IMR-90 (cell line): ENCODE results near the gene CHMP3. TPM values are rescaled to one million over a fixed set of nuclear protein-coding genes. Genes with fewer than 3 reads are reported as not detected.

ENCODE experiments used
- ATAC-seq: fragments of 200-7000 bp; cut with Tn5 transposase; 2 replicates; pipeline ENCODE4 v1.9.1; 2020; ENCODE audit warnings: low read depth, mild to moderate bottlenecking, moderate library complexity
- BruUV-seq: library from RNA; stranded (reverse); fragments of 400-500 nt; replicated peaks from 2 replicates; lab custom pipeline; 2021; lab: Mats Ljungman, UMichigan
- CTCF ChIA-PET: fragments of 300-600 bp; formaldehyde crosslinking; extraction: SDS; loops from one replicate; lab custom pipeline; 2021; ENCODE audit warnings: antibody characterized with exemption; lab: Yijun Ruan, JAX
- POLR2A ChIA-PET: fragments of 300-600 bp; sonication (Branson Sonifier 250); formaldehyde crosslinking; loops from one replicate; lab custom pipeline; 2022; ENCODE audit warnings: antibody characterized with exemption; ENCODE audit not compliant: unreplicated experiment; lab: Charles Lee
- DNase-seq: peaks from one replicate; pipeline ENCODE4 v3.0.0; 2013
- H2AFZ ChIP-seq: replicated peaks from 2 replicates; pipeline ENCODE3; 2013; ENCODE audit warnings: low read length, mild to moderate bottlenecking; ENCODE audit not compliant: poor library complexity
- H2AK5ac ChIP-seq: 2 replicates; pipeline ENCODE4 v1.6.1; 2013; ENCODE audit warnings: low read depth, low read length, inconsistent platforms
- H2AK9ac ChIP-seq: replicated peaks from 2 replicates; pipeline ENCODE3; 2013; ENCODE audit warnings: mild to moderate bottlenecking, low read depth, low read length, moderate library complexity; ENCODE audit not compliant: poor library complexity
- H2BK120ac ChIP-seq: 2 replicates; pipeline ENCODE4 v1.6.1; 2013; ENCODE audit warnings: low read depth, low read length, inconsistent platforms
- H2BK15ac ChIP-seq: 3 replicates; pipeline ENCODE4 v1.6.1; 2013; ENCODE audit warnings: low read depth, low read length, inconsistent platforms
- H2BK20ac ChIP-seq: 2 replicates; pipeline ENCODE4 v1.6.1; 2013; ENCODE audit warnings: low read depth, mild to moderate bottlenecking, inconsistent platforms, low read length, moderate library complexity
- H2BK5ac ChIP-seq: 2 replicates; pipeline ENCODE4 v1.6.1; 2013; ENCODE audit warnings: mild to moderate bottlenecking, low read depth, low read length, inconsistent platforms; ENCODE audit not compliant: poor library complexity, severe bottlenecking
- H3K14ac ChIP-seq: replicated peaks from 2 replicates; pipeline ENCODE4 v1.6.1; 2013; ENCODE audit warnings: low read depth, low read length, inconsistent platforms
- H3K18ac ChIP-seq: 2 replicates; pipeline ENCODE4 v1.6.1; 2013; ENCODE audit warnings: low read depth, low read length, control low read depth
- H3K23ac ChIP-seq: 2 replicates; pipeline ENCODE4 v1.6.1; 2013; ENCODE audit warnings: low read depth, low read length, inconsistent platforms
- H3K27ac ChIP-seq: 2 replicates; pipeline ENCODE4 v1.5.1; 2013; ENCODE audit warnings: mild to moderate bottlenecking, control low read depth, low read length; ENCODE audit not compliant: insufficient read depth
- H3K27me3 ChIP-seq: 2 replicates; pipeline ENCODE4 v1.6.1; 2013; ENCODE audit warnings: low read length; ENCODE audit not compliant: control insufficient read depth, insufficient read depth
- H3K36me3 ChIP-seq: 2 replicates; pipeline ENCODE4 v1.6.1; 2013; ENCODE audit warnings: low read length, mixed read lengths; ENCODE audit not compliant: control insufficient read depth, insufficient read depth
- H3K4ac ChIP-seq: 2 replicates; pipeline ENCODE4 v1.6.1; 2013; ENCODE audit warnings: low read depth, low read length, inconsistent platforms
- H3K4me1 ChIP-seq: 2 replicates; pipeline ENCODE4 v1.6.1; 2013; ENCODE audit warnings: low read length, mixed read lengths; ENCODE audit not compliant: control insufficient read depth, insufficient read depth
- H3K4me2 ChIP-seq: 2 replicates; pipeline ENCODE4 v1.6.1; 2013; ENCODE audit warnings: low read depth, mild to moderate bottlenecking, control low read depth, low read length, moderate library complexity
- H3K4me3 ChIP-seq: 2 replicates; pipeline ENCODE4 v1.5.1; 2013; ENCODE audit warnings: low read depth, mild to moderate bottlenecking, control low read depth, low read length, moderate library complexity; ENCODE audit not compliant: insufficient read depth
- H3K56ac ChIP-seq: 2 replicates; pipeline ENCODE4 v1.6.1; 2013; ENCODE audit warnings: low read length, inconsistent platforms; ENCODE audit not compliant: insufficient read depth; ENCODE audit errors: extremely low read depth
- H3K79me1 ChIP-seq, 2 experiments: 2 replicates each; pipeline ENCODE4 v1.6.1; 2013; ENCODE audit warnings: low read length in 2 of 2, inconsistent platforms in 1 of 2, low read depth in 1 of 2
- H3K9ac ChIP-seq: 2 replicates; pipeline ENCODE4 v1.6.1; 2013; ENCODE audit warnings: low read depth, low read length, control low read depth
- H3K9me1 ChIP-seq: 2 replicates; pipeline ENCODE4 v1.6.1; 2013; ENCODE audit warnings: low read length, inconsistent platforms; ENCODE audit not compliant: insufficient read depth
- H3K9me3 ChIP-seq: 2 replicates; pipeline ENCODE4 v1.6.1; 2013; ENCODE audit warnings: low read length; ENCODE audit not compliant: control insufficient read depth, insufficient read depth
- H4K20me1 ChIP-seq: 2 replicates; pipeline ENCODE4 v1.6.1; 2013; ENCODE audit warnings: low read length, inconsistent platforms; ENCODE audit not compliant: insufficient read depth
- H4K5ac ChIP-seq: 2 replicates; pipeline ENCODE4 v1.6.1; 2013; ENCODE audit warnings: mild to moderate bottlenecking, low read depth, low read length, control low read depth
- H4K8ac ChIP-seq, 2 experiments: 2 replicates each; pipeline ENCODE4 v1.6.1; 2013; ENCODE audit warnings: low read depth in 2 of 2, low read length in 2 of 2, control low read depth in 1 of 2, inconsistent platforms in 1 of 2
- H4K91ac ChIP-seq: 2 replicates; pipeline ENCODE4 v1.6.1; 2013; ENCODE audit warnings: low read depth, low read length, inconsistent platforms; ENCODE audit not compliant: insufficient read depth
- BHLHE40 ChIP-seq: fragments of 150-350 bp; IDR thresholded peaks from 2 replicates; pipeline ENCODE4 v1.6.1; 2016; ENCODE audit warnings: mild to moderate bottlenecking, low read depth, low read length
- CEBPB ChIP-seq: IDR thresholded peaks from 2 replicates; pipeline ENCODE4 v1.6.1; 2012; ENCODE audit warnings: low read depth, low read length, improper control_type of control experiment
- CHD1 ChIP-seq: IDR thresholded peaks from 2 replicates; pipeline ENCODE4 v1.6.1; 2012; ENCODE audit warnings: low read depth, low read length, improper control_type of control experiment
- CTCF ChIP-seq: conservative IDR thresholded peaks from 2 replicates; pipeline ENCODE4 v1.5.1; 2012; ENCODE audit warnings: mild to moderate bottlenecking, low read depth, low read length, improper control_type of control experiment
- FOS ChIP-seq: fragments of 150-350 bp; IDR thresholded peaks from 2 replicates; pipeline ENCODE4 v1.6.1; 2016; ENCODE audit warnings: low read depth, low read length
- MAZ ChIP-seq: IDR thresholded peaks from 2 replicates; pipeline ENCODE4 v1.6.1; 2012; ENCODE audit warnings: low read depth, mild to moderate bottlenecking, low read length, improper control_type of control experiment, moderate library complexity, borderline replicate concordance
- NFE2L2 ChIP-seq: fragments of 150-350 bp; IDR thresholded peaks from 2 replicates; pipeline ENCODE4 v1.6.1; 2016; ENCODE audit warnings: low read depth, mild to moderate bottlenecking, low read length
- POLR2A ChIP-seq: IDR thresholded peaks from 2 replicates; pipeline ENCODE4 v1.6.1; 2012; ENCODE audit warnings: mild to moderate bottlenecking, low read depth, low read length
- RAD21 ChIP-seq: IDR thresholded peaks from 2 replicates; pipeline ENCODE4 v1.6.1; 2012; ENCODE audit warnings: low read length, improper control_type of control experiment
- RCOR1 ChIP-seq: IDR thresholded peaks from 2 replicates; pipeline ENCODE4 v1.6.1; 2012; ENCODE audit warnings: mild to moderate bottlenecking, low read length, improper control_type of control experiment; ENCODE audit not compliant: insufficient replicate concordance
- WGBS, 2 experiments: methylation state at CpG; one replicate each; pipeline versions ENCODE4 v1.1.5 to v1.1.7; 2013; ENCODE audit warnings: missing lambda C conversion rate in 2 of 2; ENCODE audit not compliant: insufficient read length in 1 of 2; ENCODE audit errors: extremely low coverage in 2 of 2; 5-methylcytosine and 5-hydroxymethylcytosine counted together
- dilution Hi-C: fragments of 300-500 bp; cut with HindIII; formaldehyde crosslinking; loops from one replicate; pipeline ENCODE4 v1.14.3; 2018; ENCODE audit warnings: low sequenced_read_pairs; ENCODE audit not compliant: unreplicated experiment
- in situ Hi-C: fragments of 300-500 bp; cut with MboI; formaldehyde crosslinking; loops from 3 replicates; pipeline ENCODE4 v1.14.3; 2019; ENCODE audit warnings: low sequenced_read_pairs, inconsistent platforms, mixed read lengths
- intact Hi-C: fragments of 100-400 bp; cut with micrococcal nuclease; formaldehyde crosslinking; loops from 2 replicates; pipeline ENCODE4 v1.10.0; 2022
- polyA plus RNA-seq, 3 experiments: library from polyadenylated mRNA; depleted of rRNA; stranded (reverse); fragments of >200 nt; gene quantifications; 2 replicates each; pipeline ENCODE4 v1.2.3, GENCODE V29; 2012; ENCODE audit warnings: low replicate concordance in 1 of 3
- total RNA-seq: library from RNA; depleted of rRNA; stranded (reverse); fragments of >200 nt; gene quantifications from 2 replicates; pipeline ENCODE4 v1.2.3, GENCODE V29; 2012

Gene CHMP3
- total and polyA plus RNA-seq, 2 of the 4 experiments (the other 2 are of a cell fraction) = 38.4 to 84.6 TPM

GRCh38 chr2:86556508-86556907 lies 6.7 kb downstream of the CHMP3 start:
- in situ Hi-C loops = no loop called here
- Histone ChIP-seq H2BK20ac (no peak overlapping the region), H3K27ac (no peak overlapping the region), H2BK120ac (no peak overlapping the region), H3K9me1 (no peaks in the 10 kb centered on the region), H4K8ac (no peak overlapping the region), H3K23ac (no peak overlapping the region), H3K4me2 (no peak overlapping the region), H4K91ac (no peak overlapping the region), H3K18ac (no peak overlapping the region), H2BK15ac (no peak overlapping the region), H3K4me1 (no peaks in the 10 kb centered on the region), H3K27me3 (no peaks in the 10 kb centered on the region), H2AK9ac (no peak overlapping the region), H3K4me3 (no peak overlapping the region), H2BK5ac (no peak overlapping the region), H3K9me3 (no peaks in the 10 kb centered on the region), H3K79me1 (peaks cover 22 to 49% of the 10 kb centered on the region in 2 experiments; a peak in 3 of 4 replicates), H3K56ac (no peak overlapping the region), H4K5ac (no peak overlapping the region), H3K4ac (no peak overlapping the region), H2AFZ (no peak overlapping the region), H3K36me3 (no peaks in the 10 kb centered on the region), H3K9ac (no peak overlapping the region), H2AK5ac (no peak overlapping the region), H4K20me1 (no peaks in the 10 kb centered on the region; the same call in 1 of the 2 replicates), H3K14ac (no peak overlapping the region)
- ATAC-seq = no peak
- 79% methylated on average over 6 of the region's 16 CpGs; no CpG with 5 or more reads in 1 of the 2 experiments for WGBS, 2 experiments
- dilution Hi-C loops = no loop called here
- ChIA-PET POLR2A (no interaction called here), CTCF (no interaction called here)
- intact Hi-C loops = no loop called here
- TF ChIP-seq RCOR1 (no peak), POLR2A (no peak), BHLHE40 (no peak), CTCF (no peak), RAD21 (no peak), CHD1 (no peak), MAZ (no peak), CEBPB (no peak), FOS (no peak), NFE2L2 (no peak)
- BruUV-seq = no TSS peak
- DNase-seq = no peak
